C4-2B (cell line): Measurements from ENCODE around the gene DPP6.

ENCODE experiments used
- CTCF ChIP-seq: fragments of 450-650 bp; conservative IDR thresholded peaks from 2 replicates; pipeline ENCODE4 v1.5.1; 2017; ENCODE audit warnings: mild to moderate bottlenecking
- ZFX ChIP-seq: fragments of 450-650 bp; IDR thresholded peaks from 2 replicates; pipeline ENCODE4 v1.6.1; 2017

- TF ChIP-seq CTCF (no peak), ZFX (no peak)
Measured at GRCh38 chr7:154915600-154915999, 863.4 kb downstream of the DPP6 start.
